Thoracic aorta (tissue), 2 donors: ENCODE data around the gene ITPR2. TPM values are rescaled to one million over a fixed set of nuclear protein-coding genes. Genes with fewer than 3 reads are reported as not detected.

ENCODE experiments used
- ATAC-seq: fragments of 150-250 bp; one replicate; pipeline ENCODE4 v1.8.0; 2017; ENCODE audit warnings: low read depth; ENCODE audit not compliant: insufficient number of reproducible peaks, low FRiP score
- DNase-seq: peaks from one replicate; pipeline ENCODE4 v3.0.0-alpha.2; 2020; ENCODE audit warnings: low spot score
- H3K27ac ChIP-seq, 2 donors: fragments of 200-600 bp; sonication (generic); 1 replicate in 1 of 2; 2 replicates in 1 of 2; pipeline ENCODE4 v1.5.1; 2016; ENCODE audit warnings: mild to moderate bottlenecking in 2 of 2, moderate library complexity in 2 of 2
- H3K27me3 ChIP-seq: fragments of 200-600 bp; sonication (generic); replicated peaks from 2 replicates; pipeline ENCODE4 v1.6.0; 2016; ENCODE audit warnings: mild to moderate bottlenecking; ENCODE audit not compliant: insufficient read depth
- H3K36me3 ChIP-seq: fragments of 200-600 bp; sonication (generic); one replicate; pipeline ENCODE4 v1.5.1; 2016
- H3K4me1 ChIP-seq, 2 donors: fragments of 200-600 bp; sonication (generic); 1 replicate in 1 of 2; 2 replicates in 1 of 2; pipeline versions ENCODE4 v1.5.1 to v1.6.0; 2016; ENCODE audit warnings: low read depth in 2 of 2, mild to moderate bottlenecking in 1 of 2; ENCODE audit not compliant: control insufficient read depth in 1 of 2
- H3K4me3 ChIP-seq: fragments of 200-600 bp; sonication (generic); 2 replicates; pipeline ENCODE4 v1.5.1; 2016; ENCODE audit warnings: mild to moderate bottlenecking
- H3K9me3 ChIP-seq: fragments of 200-600 bp; sonication (generic); 2 replicates; pipeline ENCODE4 v1.5.1; 2016
- CTCF ChIP-seq: fragments of 200-600 bp; sonication (generic); IDR thresholded peaks from one replicate; pipeline ENCODE4 v1.5.1; 2019; ENCODE audit warnings: antibody characterized with exemption
- total RNA-seq, 2 donors: library from RNA; depleted of rRNA; stranded (reverse); fragments of >200 nt; gene quantifications; one replicate each; pipeline versions ENCODE4 v1.1.0 to v1.2.3, GENCODE V29; 2016

Gene ITPR2
- total RNA-seq, 2 donors from 2014 or later: 28.3 to 86.3 TPM

GRCh38 chr12:26754148-26754547 is 78.8 kb downstream of the ITPR2 start:
- H3K36me3 ChIP-seq: no peaks in the 10 kb centered on the region
- no peak overlapping the region for H3K4me3 ChIP-seq
- no peak overlapping the region for H3K27ac ChIP-seq
- no peak for TF ChIP-seq CTCF
- ATAC-seq: no peak
- peaks cover 0 to 5% of the 10 kb centered on the region in 2 donors for H3K4me1 ChIP-seq
- DNase-seq: no peak
- H3K27me3 ChIP-seq: no peaks in the 10 kb centered on the region
- H3K9me3 ChIP-seq: no peaks in the 10 kb centered on the region

- Histone ChIP-seq H3K4me3 (no peak overlapping the region), H3K9me3 (no peaks in the 10 kb centered on the region), H3K36me3 (no peaks in the 10 kb centered on the region), H3K27ac (no peak overlapping the region), H3K4me1 (peaks cover 0 to 5% of the 10 kb centered on the region in 2 donors), H3K27me3 (no peaks in the 10 kb centered on the region)
- ATAC-seq (no peak), DNase-seq (no peak)
- TF ChIP-seq CTCF: no peak
Observed at GRCh38 chr12:26751179-26751578, 81.8 kb downstream of the ITPR2 start.

GRCh38 chr12:26750531-26751175 is 82.3 kb downstream of the ITPR2 start:
- Histone ChIP-seq H3K27ac (no peak overlapping the region), H3K4me1 (peaks cover 0 to 5% of the 10 kb centered on the region in 2 donors), H3K4me3 (no peak overlapping the region), H3K27me3 (no peaks in the 10 kb centered on the region), H3K36me3 (no peaks in the 10 kb centered on the region), H3K9me3 (no peaks in the 10 kb centered on the region)
- ATAC-seq (no peak), DNase-seq (no peak)
- no peak for TF ChIP-seq CTCF

GRCh38 chr12:26749781-26750180 is 83.2 kb downstream of the ITPR2 start:
- TF ChIP-seq CTCF: no peak
- ATAC-seq (no peak), DNase-seq (no peak)
- Histone ChIP-seq H3K27me3 (no peaks in the 10 kb centered on the region), H3K4me1 (peaks cover 1 to 5% of the 10 kb centered on the region in 2 donors), H3K9me3 (no peaks in the 10 kb centered on the region), H3K27ac (no peak overlapping the region), H3K4me3 (no peak overlapping the region), H3K36me3 (no peaks in the 10 kb centered on the region)

GRCh38 chr12:26748741-26749431 is 84.1 kb downstream of the ITPR2 start:
- H3K36me3 ChIP-seq: no peaks in the 10 kb centered on the region

More at GRCh38 chr12:26748741-26749431, 84.1 kb downstream of the ITPR2 start:
- Histone ChIP-seq H3K9me3 (no peaks in the 10 kb centered on the region), H3K4me3 (no peak overlapping the region), H3K4me1 (peaks cover 4 to 5% of the 10 kb centered on the region in 2 donors), H3K27ac (no peak overlapping the region), H3K27me3 (no peaks in the 10 kb centered on the region)
- DNase-seq: no peak
- no peak for ATAC-seq
- TF ChIP-seq CTCF: no peak
